Occipital lobe (tissue), 2 donors: ENCODE results near the gene CEP89. TPM values are rescaled to one million over a fixed set of nuclear protein-coding genes. Genes with fewer than 3 reads are reported as not detected.
A peak's percentile ranks its signal among the peaks of the same experiment; 100 is the strongest.
"Not testable (repeated sequence)": the region's sequence is repeated elsewhere in the genome, so short reads cannot be mapped to it uniquely, and the experiment has no call there.

Source experiments
- DNase-seq: peaks from one replicate; lab custom pipeline; 2025; lab: John Stamatoyannopoulos, UW
- total RNA-seq: library from RNA; depleted of rRNA; stranded (reverse); fragments of >200 nt; gene quantifications from one replicate; pipeline ENCODE4 v1.2.3, GENCODE V29; 2014

The CEP89 gene
- 27.8 TPM for total RNA-seq

- peak; percentile 98 for DNase-seq
Observed at GRCh38 chr19:32971715-32972540, at the start of gene CEP89, which contains the start of gene FAAP24. Gene CEP89 (minus strand): TSS chr19:32971958. CDS start chr19:32971874, 84 bp downstream. Gene FAAP24 (plus strand): TSS chr19:32972242. CDS start chr19:32973197, 955 bp downstream.

GRCh38 chr19:33010891-33011290 is 39.1 kb upstream of the CEP89 start:
- not testable (repeated sequence) for DNase-seq

GRCh38 chr19:33008738-33009137 is 37.0 kb upstream of the CEP89 start:
- DNase-seq = no peak

GRCh38 chr19:33005440-33005839 is 33.7 kb upstream of the CEP89 start:
- DNase-seq = no peak

GRCh38 chr19:33003424-33004024 is 31.8 kb upstream of the CEP89 start:
- DNase-seq = not testable (repeated sequence)

GRCh38 chr19:33002126-33002865 is 30.5 kb upstream of the CEP89 start:
- DNase-seq = peak; percentile 2

- DNase-seq = no peak
Observed at GRCh38 chr19:33000910-33001309, 29.2 kb upstream of the CEP89 start.

GRCh38 chr19:33000510-33000909 is 28.8 kb upstream of the CEP89 start:
- no peak for DNase-seq

- DNase-seq = no peak
Observed at GRCh38 chr19:32998722-32999121, 27.0 kb upstream of the CEP89 start.

GRCh38 chr19:32997716-32998355 is 26.1 kb upstream of the CEP89 start:
- DNase-seq = no peak

- not testable (repeated sequence) for DNase-seq
Observed at GRCh38 chr19:32997061-32997464, 25.3 kb upstream of the CEP89 start.

GRCh38 chr19:32995966-32996365 is 24.2 kb upstream of the CEP89 start:
- DNase-seq = not testable (repeated sequence)

GRCh38 chr19:32988724-32989123 is 17.0 kb upstream of the CEP89 start:
- DNase-seq = no peak

GRCh38 chr19:32988254-32988653 is 16.5 kb upstream of the CEP89 start:
- DNase-seq = not testable (repeated sequence)

- not testable (repeated sequence) for DNase-seq
Observed at GRCh38 chr19:32982488-32982887, 10.7 kb upstream of the CEP89 start.

GRCh38 chr19:32979807-32980206 is 8.0 kb upstream of the CEP89 start:
- DNase-seq = not testable (repeated sequence)

GRCh38 chr19:32977813-32978212 is 6.1 kb upstream of the CEP89 start:
- not testable (repeated sequence) for DNase-seq

- DNase-seq = no peak
Observed at GRCh38 chr19:32977280-32977679, 5.5 kb upstream of the CEP89 start.

GRCh38 chr19:32976223-32976805 is 4.6 kb upstream of the CEP89 start:
- peak; percentile 27 for DNase-seq

- no peak for DNase-seq
Observed at GRCh38 chr19:32971012-32971595, 654 bp downstream of the CEP89 start.

GRCh38 chr19:32969549-32969948 is 2.2 kb downstream of the CEP89 start:
- DNase-seq = no peak
